Camera-type eye (tissue), 1 donor: Measurements from ENCODE around the gene FANK1. TPM values are rescaled to one million over a fixed set of nuclear protein-coding genes. Genes with fewer than 3 reads are reported as not detected.

Experiments used
- total RNA-seq: library from RNA; depleted of rRNA; stranded (reverse); fragments of >200 nt; gene quantifications from one replicate; pipeline ENCODE4 v1.2.3, GENCODE V29; 2014

The FANK1 gene
- total RNA-seq = 3.1 TPM

GRCh38 chr10:125896088-125896934, at the start of gene FANK1:
TSS of gene FANK1 (plus strand) at chr10:125896564. CDS start at chr10:125896643, 79 bp downstream.

GRCh38 chr10:125881192-125881591, 15.2 kb upstream of the FANK1 start, which contains the start of gene DHX32:
TSS of gene DHX32 (minus strand) at chr10:125881292. CDS start at chr10:125880824, 468 bp downstream.

Other genes with a start within 250 kb of the FANK1 start
- gene TEX36, start 213.4 kb upstream of the FANK1 start, total RNA-seq = not detected
- gene EDRF1, start 176.9 kb upstream of the FANK1 start, total RNA-seq = 50.4 TPM
- 1.2 TPM for gene MMP21, start 120.7 kb upstream of the FANK1 start, total RNA-seq
- 55.3 TPM for gene UROS, start 73.3 kb upstream of the FANK1 start, total RNA-seq
- 63.5 TPM for gene BCCIP, start 73.0 kb upstream of the FANK1 start, total RNA-seq
- 48.4 TPM for gene DHX32, start 15.3 kb upstream of the FANK1 start, total RNA-seq